Measurements from ENCODE around the gene ODF2.
"Not testable (repeated sequence)": the region's sequence is repeated elsewhere in the genome, so short reads cannot be mapped to it uniquely, and the experiment has no call there.

GRCh38 chr9:128422022-128422782 lies 33.6 kb upstream of the ODF2 start:
- not testable (repeated sequence) for TF ChIP-seq EP300 (IDR thresholded peaks at IDR 0.05; ENCODE audit: borderline replicate concordance in 1 of 2, low read depth in 2 of 2, low read length in 2 of 2); SRF (IDR thresholded peaks at IDR 0.05; ENCODE audit: low read depth, low read length)

Measured in H1 (cell line).